Measurements from ENCODE around the gene HARBI1.

- TF ChIP-seq EZH2phosphoT487 (IDR thresholded peaks at IDR 0.05) (no peak), CTCF (IDR thresholded peaks at IDR 0.05) (no peak), EZH2 (IDR thresholded peaks at IDR 0.05) (no peak)
These were observed 42.9 kb upstream of the HARBI1 start for GRCh38 chr11:46659908-46660307.

All from neural progenitor cell (in vitro differentiated cells).